Measurements from ENCODE around the gene RAVER2. TPM values are rescaled to one million over a fixed set of nuclear protein-coding genes. Genes with fewer than 3 reads are reported as not detected.

The RAVER2 gene
- total and polyA plus RNA-seq, 2 donors (not counting 3 experiments of a cell fraction or from before 2014, with no cell fraction given): 6.0 to 13.9 TPM

DNA sequence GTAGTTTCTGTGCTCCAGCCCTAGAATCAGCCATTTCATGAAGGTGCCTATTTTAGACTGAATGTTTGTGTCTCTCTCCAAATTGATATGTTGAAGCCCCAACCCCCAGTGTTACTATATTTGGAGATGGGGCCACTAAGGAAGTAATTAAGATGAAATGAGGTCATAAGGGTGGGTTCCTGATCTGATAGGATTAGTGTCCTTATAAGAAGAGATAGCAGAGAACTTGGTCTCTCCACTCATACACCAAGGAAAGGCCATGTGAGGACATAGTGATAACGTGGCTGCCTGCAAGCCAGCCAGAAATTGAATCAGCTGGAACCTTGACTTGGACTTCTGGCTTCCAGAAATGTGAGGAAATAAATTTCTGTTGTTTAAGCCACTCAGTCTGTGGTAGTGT is 12.3 kb downstream of the RAVER2 start:
- TF ChIP-seq EZH2 (IDR thresholded peaks at IDR 0.05; ENCODE audit: borderline replicate concordance, low read depth, low read length, severe bottlenecking): no peak
- TF ChIP-seq FOS (IDR thresholded peaks at IDR 0.05; ENCODE audit: borderline replicate concordance, insufficient read depth, low read length): no peak
- TF ChIP-seq JUN (IDR thresholded peaks at IDR 0.05; ENCODE audit: borderline replicate concordance, insufficient read depth, insufficient read length, low read depth): no peak
- TF ChIP-seq, protein P1, sequence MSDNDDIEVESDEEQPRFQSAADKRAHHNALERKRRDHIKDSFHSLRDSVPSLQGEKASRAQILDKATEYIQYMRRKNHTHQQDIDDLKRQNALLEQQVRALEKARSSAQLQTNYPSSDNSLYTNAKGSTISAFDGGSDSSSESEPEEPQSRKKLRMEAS (IDR thresholded peaks at IDR 0.05; ENCODE audit: insufficient read depth, insufficient read length): no peak
- TF ChIP-seq MYC (IDR thresholded peaks at IDR 0.05; ENCODE audit: low read depth, low read length): no peak
- no peak for TF ChIP-seq POLR2A (IDR thresholded peaks at IDR 0.05; ENCODE audit: low read depth, low read length)
- TF ChIP-seq, protein P2, sequence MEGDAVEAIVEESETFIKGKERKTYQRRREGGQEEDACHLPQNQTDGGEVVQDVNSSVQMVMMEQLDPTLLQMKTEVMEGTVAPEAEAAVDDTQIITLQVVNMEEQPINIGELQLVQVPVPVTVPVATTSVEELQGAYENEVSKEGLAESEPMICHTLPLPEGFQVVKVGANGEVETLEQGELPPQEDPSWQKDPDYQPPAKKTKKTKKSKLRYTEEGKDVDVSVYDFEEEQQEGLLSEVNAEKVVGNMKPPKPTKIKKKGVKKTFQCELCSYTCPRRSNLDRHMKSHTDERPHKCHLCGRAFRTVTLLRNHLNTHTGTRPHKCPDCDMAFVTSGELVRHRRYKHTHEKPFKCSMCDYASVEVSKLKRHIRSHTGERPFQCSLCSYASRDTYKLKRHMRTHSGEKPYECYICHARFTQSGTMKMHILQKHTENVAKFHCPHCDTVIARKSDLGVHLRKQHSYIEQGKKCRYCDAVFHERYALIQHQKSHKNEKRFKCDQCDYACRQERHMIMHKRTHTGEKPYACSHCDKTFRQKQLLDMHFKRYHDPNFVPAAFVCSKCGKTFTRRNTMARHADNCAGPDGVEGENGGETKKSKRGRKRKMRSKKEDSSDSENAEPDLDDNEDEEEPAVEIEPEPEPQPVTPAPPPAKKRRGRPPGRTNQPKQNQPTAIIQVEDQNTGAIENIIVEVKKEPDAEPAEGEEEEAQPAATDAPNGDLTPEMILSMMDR (IDR thresholded peaks at IDR 0.05; ENCODE audit: extremely low read depth in 1 of 2, insufficient read depth in 1 of 2, low read depth in 1 of 2, low read length in 2 of 2): no peak
- no peak for TF ChIP-seq GATA2 (IDR thresholded peaks at IDR 0.05; ENCODE audit: insufficient read depth, insufficient read length, low read depth, low read length)
- no peak for TF ChIP-seq POLR2AphosphoS5 (IDR thresholded peaks at IDR 0.05; ENCODE audit: insufficient read depth, low read depth, low read length)
- no peaks in the 10 kb centered on the region for H3K9me1 ChIP-seq (replicated peaks; ENCODE audit: control insufficient read depth, extremely low read depth, insufficient read depth, low read length)
- ChIA-PET CTCF (no interaction called here), POLR2A (no interaction called here)
- no peak overlapping the region for H3K9ac ChIP-seq (replicated peaks; ENCODE audit: extremely low read depth, insufficient read depth, low read length)
- H3K4me1 ChIP-seq (ENCODE audit: control insufficient read depth, extremely low read depth, insufficient read depth, low read length): peaks cover 8% of the 10 kb centered on the region
- H4K20me1 ChIP-seq (replicated peaks; ENCODE audit: control insufficient read depth, extremely low read depth, insufficient read depth, low read length): peaks cover 3% of the 10 kb centered on the region
- no peaks in the 10 kb centered on the region for H3K9me3 ChIP-seq (replicated peaks; ENCODE audit: control insufficient read depth, insufficient read depth, low read length)
- no TSS peak for BruUV-seq (replicated peaks)
- no peaks in the 10 kb centered on the region for H3K27me3 ChIP-seq (ENCODE audit: control insufficient read depth in 2 of 2, insufficient read depth in 2 of 2, low read length in 2 of 2)
- dilution Hi-C loops (cut with MboI; ENCODE audit: extremely low pct_ligation_motif_present, low sequenced_read_pairs) (no loop called here), intact Hi-C loops (cut with micrococcal nuclease) (no loop called here)
- FAIRE-seq: no peak
- no peak overlapping the region for H2AFZ ChIP-seq (ENCODE audit: low read depth, low read length)
- H3K4me3 ChIP-seq (replicated peaks in 1 of 3; ENCODE audit: insufficient read depth in 1 of 3, low read depth in 1 of 3, low read length in 3 of 3): no peak overlapping the region
- H3K79me2 ChIP-seq (ENCODE audit: control insufficient read depth, insufficient read depth, low read length): no peaks in the 10 kb centered on the region
- no peak overlapping the region for H3K4me2 ChIP-seq (ENCODE audit: insufficient read depth, low read length)
- no peaks in the 10 kb centered on the region for H3K36me3 ChIP-seq (ENCODE audit: control insufficient read depth in 2 of 2, extremely low read depth in 1 of 2, insufficient read depth in 2 of 2, low read length in 2 of 2)
- DNase-seq (ENCODE audit: low read depth, low spot score): no peak
- H3K27ac ChIP-seq (ENCODE audit: insufficient read depth, low read depth, low read length): no peak overlapping the region
